Epithelial cell of proximal tubule (primary cell): Measurements from ENCODE around the gene ODF4. TPM values are rescaled to one million over a fixed set of nuclear protein-coding genes. Genes with fewer than 3 reads are reported as not detected.

Experiments
- DNase-seq: peaks from one replicate; pipeline ENCODE4 v3.0.0-alpha.2; 2011; ENCODE audit warnings: low read depth
- H3K4me3 ChIP-seq: 2 replicates; pipeline ENCODE4 v1.5.1; 2011; ENCODE audit warnings: low read depth, mild to moderate bottlenecking, low read length
- total RNA-seq: library from RNA; depleted of rRNA; stranded (reverse); fragments of >200 nt; gene quantifications from 2 replicates; pipeline ENCODE4 v1.2.3, GENCODE V29; 2015
- TF ChIP-seq, protein P1 (sequence below): conservative IDR thresholded peaks from 2 replicates; pipeline ENCODE4 v1.5.1; 2012; ENCODE audit warnings: low read depth, mild to moderate bottlenecking, low read length

The ODF4 gene
- total RNA-seq, 1 donor from 2014 or later = not detected

DNA sequence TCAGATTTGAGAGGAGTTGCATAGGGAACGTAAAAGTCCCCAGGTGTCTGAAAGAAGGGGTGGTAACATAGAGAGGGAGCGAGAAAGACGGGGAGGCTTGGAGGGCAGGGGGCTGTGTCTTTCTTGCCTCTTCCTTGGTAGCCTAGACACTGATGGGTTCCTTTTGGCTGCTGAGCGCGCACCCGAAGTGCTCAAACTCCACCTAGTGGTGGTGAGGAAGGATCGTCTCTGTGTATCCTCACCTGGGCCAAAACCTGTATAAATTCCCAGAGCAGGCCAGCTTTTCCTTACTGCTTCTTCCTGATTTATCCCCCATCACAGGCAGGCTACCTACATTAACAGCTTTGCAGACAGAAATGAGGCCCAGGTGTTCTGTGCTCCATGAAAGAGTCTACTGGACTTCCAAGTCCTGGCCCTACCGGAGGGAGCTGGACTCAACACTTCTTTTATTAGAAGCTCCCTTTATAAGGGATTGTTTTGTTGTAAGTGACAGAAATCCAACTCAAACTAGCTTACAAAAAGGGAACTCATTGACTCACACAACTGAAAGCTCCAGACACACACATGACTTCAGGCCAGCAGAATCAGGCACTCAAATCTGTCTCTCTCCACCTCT is 38.9 kb upstream of the ODF4 start:
- no peak overlapping the region for H3K4me3 ChIP-seq
- TF ChIP-seq, protein P1, sequence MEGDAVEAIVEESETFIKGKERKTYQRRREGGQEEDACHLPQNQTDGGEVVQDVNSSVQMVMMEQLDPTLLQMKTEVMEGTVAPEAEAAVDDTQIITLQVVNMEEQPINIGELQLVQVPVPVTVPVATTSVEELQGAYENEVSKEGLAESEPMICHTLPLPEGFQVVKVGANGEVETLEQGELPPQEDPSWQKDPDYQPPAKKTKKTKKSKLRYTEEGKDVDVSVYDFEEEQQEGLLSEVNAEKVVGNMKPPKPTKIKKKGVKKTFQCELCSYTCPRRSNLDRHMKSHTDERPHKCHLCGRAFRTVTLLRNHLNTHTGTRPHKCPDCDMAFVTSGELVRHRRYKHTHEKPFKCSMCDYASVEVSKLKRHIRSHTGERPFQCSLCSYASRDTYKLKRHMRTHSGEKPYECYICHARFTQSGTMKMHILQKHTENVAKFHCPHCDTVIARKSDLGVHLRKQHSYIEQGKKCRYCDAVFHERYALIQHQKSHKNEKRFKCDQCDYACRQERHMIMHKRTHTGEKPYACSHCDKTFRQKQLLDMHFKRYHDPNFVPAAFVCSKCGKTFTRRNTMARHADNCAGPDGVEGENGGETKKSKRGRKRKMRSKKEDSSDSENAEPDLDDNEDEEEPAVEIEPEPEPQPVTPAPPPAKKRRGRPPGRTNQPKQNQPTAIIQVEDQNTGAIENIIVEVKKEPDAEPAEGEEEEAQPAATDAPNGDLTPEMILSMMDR = peak; percentile 90
- no peak for DNase-seq

DNA sequence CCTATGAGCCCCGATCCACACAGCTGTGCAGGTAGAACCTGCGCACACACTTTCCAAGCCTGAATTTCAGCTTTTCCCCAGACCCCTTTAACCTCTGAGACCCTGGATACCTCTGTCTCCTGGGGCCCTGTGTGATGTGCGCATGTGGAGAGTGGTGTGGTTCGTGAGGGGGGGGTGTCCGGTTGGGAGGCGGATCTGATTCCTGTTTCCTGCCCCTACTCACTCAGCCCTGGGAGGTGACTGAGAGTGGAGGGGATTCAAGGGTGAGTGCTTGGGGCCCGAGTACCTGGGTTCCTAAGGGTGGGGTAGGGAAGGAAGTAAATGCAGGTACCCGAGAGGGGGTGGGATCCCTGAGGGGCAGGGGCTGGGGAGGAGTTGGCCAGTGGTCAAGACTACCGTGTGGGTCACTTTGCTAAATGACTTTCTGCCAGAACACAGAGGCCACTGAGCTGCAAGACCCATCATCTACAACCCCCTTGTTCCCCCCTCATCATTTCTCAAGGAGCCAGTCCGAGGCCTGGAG is 29.0 kb upstream of the ODF4 start:
- DNase-seq = no peak
- no peak overlapping the region for H3K4me3 ChIP-seq
- TF ChIP-seq, protein P1 = no peak

DNA sequence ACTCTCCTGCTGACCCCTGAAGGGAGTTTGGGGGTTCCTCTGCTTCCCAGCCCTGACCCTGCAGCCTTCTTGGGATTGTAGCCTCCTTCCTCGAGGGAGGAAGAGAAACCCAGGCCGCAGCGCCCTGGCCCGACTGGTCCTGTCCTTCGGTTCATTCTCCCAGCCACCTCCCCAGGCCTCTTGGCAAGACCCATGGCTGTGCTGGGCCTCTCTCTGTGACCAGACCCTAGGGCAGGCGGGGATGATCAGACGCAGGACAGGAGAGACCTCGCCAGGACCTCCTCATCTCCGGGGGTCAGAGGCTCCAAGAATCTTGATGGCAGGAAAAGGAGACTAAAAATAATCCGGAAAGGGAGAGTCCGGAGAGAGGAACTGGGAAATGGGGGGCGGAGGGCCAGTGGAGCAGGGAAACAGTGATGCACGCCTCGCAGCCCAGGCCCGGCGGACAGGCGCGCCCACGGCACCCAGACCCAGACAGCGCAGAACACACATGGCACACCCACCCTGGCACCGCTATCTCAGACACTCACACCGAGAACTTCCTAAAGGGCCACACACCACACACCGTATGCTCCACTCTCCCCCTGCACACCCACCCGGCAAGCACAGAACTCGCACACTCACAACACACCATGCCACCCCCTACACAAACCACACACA is 28.4 kb upstream of the ODF4 start:
- DNase-seq = no peak
- no peak overlapping the region for H3K4me3 ChIP-seq
- TF ChIP-seq, protein P1 = no peak

DNA sequence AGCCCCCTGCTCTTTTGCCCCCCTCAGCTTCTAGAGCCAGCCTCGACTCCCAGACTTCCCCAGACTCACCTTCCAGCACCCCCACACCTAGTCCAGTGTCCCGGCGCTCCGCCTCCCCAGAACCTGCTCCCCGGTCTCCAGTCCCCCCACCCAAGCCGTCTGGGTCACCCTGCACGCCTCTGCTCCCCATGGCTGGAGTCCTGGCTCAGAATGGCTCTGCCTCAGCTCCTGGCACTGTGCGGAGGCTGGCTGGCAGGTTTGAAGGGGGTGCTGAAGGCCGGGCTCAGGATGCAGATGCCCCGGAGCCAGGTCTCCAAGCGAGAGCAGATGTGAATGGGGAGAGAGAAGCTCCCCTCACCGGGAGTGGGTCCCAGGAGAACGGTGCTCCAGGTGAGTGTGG is 27.4 kb upstream of the ODF4 start:
- DNase-seq = no peak
- TF ChIP-seq, protein P1 = no peak
- no peak overlapping the region for H3K4me3 ChIP-seq

DNA sequence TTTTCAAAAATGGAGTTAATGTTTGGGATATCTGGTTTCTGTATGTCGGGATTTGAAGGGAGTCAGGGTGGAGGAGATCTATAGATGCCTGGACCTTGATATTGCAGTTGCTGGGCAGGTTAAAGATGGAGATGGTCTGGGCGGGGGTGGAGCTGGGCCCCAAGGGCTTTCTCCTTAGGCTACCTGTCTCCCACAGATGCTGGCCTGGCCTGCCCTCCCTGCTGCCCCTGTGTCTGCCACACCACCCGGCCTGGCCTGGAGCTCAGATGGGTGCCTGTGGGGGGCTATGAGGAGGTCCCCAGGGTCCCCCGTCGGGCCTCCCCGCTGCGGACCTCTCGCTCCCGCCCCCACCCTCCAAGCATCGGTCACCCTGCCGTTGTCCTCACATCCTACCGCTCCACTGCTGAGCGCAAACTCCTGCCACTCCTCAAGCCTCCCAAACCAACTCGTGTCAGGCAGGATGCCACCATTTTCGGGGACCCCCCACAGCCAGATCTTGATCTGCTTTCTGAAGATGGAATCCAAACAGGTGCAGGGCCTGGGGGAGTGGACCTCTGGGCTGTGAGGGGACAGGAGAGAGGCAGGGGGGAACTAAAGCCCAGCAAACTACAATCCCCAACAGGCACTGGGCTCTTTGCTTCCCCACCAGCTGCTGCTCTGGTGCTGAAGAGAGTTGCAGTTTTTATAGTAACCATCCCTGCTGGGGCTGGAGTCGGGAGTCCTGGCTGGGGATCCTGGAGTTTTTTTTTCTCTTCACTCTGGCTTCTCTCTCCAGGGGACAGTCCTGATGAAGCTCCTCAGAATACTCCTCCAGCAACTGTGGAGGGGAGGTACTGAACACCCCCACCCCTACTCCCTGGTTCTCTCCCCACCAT is 26.7 kb upstream of the ODF4 start:
- TF ChIP-seq, protein P1 = no peak
- DNase-seq = no peak
- no peak overlapping the region for H3K4me3 ChIP-seq

DNA sequence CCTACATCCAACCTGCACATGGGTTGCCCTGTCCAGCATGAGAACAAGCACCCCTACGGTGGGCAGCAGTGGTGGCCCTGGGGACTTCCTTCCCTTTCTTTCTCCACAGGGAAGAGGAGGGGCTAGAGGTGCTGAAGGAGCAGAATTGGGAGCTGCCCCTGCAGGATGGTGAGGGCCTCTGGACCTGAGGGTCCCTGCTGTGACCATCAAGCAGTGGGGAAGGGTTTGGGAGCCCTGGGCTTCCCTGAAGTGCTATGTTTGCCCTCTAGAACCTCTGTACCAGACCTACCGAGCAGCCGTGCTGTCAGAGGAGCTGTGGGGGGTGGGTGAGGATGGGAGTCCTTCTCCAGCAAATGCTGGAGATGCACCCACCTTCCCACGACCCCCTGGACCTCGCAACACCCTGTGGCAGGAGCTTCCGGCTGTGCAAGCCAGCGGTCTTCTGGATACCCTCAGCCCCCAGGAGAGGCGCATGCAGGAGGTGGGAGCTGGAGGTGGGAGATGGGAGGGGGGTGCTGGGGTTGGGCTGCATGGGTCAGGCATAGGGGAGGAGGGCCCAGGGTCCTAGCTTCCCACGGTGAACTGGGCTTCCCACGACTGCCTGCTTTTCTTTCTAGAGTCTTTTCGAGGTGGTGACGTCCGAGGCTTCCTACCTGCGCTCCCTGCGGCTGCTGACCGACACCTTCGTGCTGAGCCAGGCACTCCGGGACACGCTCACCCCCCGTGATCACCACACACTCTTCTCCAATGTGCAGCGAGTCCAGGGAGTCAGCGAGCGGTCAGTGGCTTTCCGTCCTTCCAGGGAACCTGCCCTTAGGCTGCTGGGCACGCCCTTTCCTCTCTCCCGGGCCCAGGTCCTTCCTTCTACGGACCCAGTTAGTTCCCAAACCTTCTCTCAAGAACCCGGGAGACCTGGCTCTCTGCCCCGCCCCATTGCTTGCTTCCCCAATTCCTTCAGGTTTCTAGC is 24.6 kb upstream of the ODF4 start:
- DNase-seq = no peak
- TF ChIP-seq, protein P1 = no peak
- peak overlapping the region; percentile 24 for H3K4me3 ChIP-seq
